GM19438 (cell line): Measurements from ENCODE around the gene GRK5.
"Not testable (repeated sequence)": the region's sequence is repeated elsewhere in the genome, so short reads cannot be mapped to it uniquely, and the experiment has no call there.

Source experiments
- ATAC-seq: cut with Tn5 transposase; IDR thresholded peaks from one replicate; pipeline ENCODE4 v1.9.1; 2021; ENCODE audit warnings: low read depth; ENCODE audit not compliant: unreplicated experiment

The GRK5 gene

GRCh38 chr10:119221201-119221600, 13.8 kb downstream of the GRK5 start:
- ATAC-seq, result no peak

GRCh38 chr10:119221666-119222065, 14.3 kb downstream of the GRK5 start:
- ATAC-seq, result no peak

GRCh38 chr10:119222537-119222936, 15.2 kb downstream of the GRK5 start:
- no peak for ATAC-seq

- no peak for ATAC-seq
These were observed 15.6 kb downstream of the GRK5 start for GRCh38 chr10:119222966-119223386.

- ATAC-seq, result no peak
These were observed 17.8 kb downstream of the GRK5 start for GRCh38 chr10:119225083-119225658.

GRCh38 chr10:119227825-119228224, 20.5 kb downstream of the GRK5 start:
- ATAC-seq, result no peak

- ATAC-seq, result no peak
These were observed 24.3 kb downstream of the GRK5 start for GRCh38 chr10:119231654-119232053.

- ATAC-seq, result not testable (repeated sequence)
These were observed 25.1 kb downstream of the GRK5 start for GRCh38 chr10:119232439-119232838.

GRCh38 chr10:119233123-119233820, 25.9 kb downstream of the GRK5 start:
- no peak for ATAC-seq

- ATAC-seq, result no peak
These were observed 26.4 kb downstream of the GRK5 start for GRCh38 chr10:119233821-119234220.

- no peak for ATAC-seq
These were observed 28.0 kb downstream of the GRK5 start for GRCh38 chr10:119235356-119235755.

- no peak for ATAC-seq
These were observed 30.5 kb downstream of the GRK5 start for GRCh38 chr10:119237722-119238436.

GRCh38 chr10:119238577-119238976, 31.2 kb downstream of the GRK5 start:
- ATAC-seq, result no peak

- ATAC-seq, result not testable (repeated sequence)
These were observed 31.6 kb downstream of the GRK5 start for GRCh38 chr10:119239015-119239414.

GRCh38 chr10:119239630-119240029, 32.3 kb downstream of the GRK5 start:
- not testable (repeated sequence) for ATAC-seq

GRCh38 chr10:119241066-119241465, 33.7 kb downstream of the GRK5 start:
- ATAC-seq, result no peak

- no peak for ATAC-seq
These were observed 34.8 kb downstream of the GRK5 start for GRCh38 chr10:119242186-119242585.

- ATAC-seq, result no peak
These were observed 36.1 kb downstream of the GRK5 start for GRCh38 chr10:119243488-119243887.

GRCh38 chr10:119243967-119244366, 36.6 kb downstream of the GRK5 start:
- ATAC-seq, result no peak

GRCh38 chr10:119245272-119245671, 37.9 kb downstream of the GRK5 start:
- no peak for ATAC-seq

GRCh38 chr10:119246862-119247549, 39.6 kb downstream of the GRK5 start:
- no peak for ATAC-seq
